CD14-positive monocyte (primary cell): Measurements from ENCODE around the gene ADORA2A. TPM values are rescaled to one million over a fixed set of nuclear protein-coding genes. Genes with fewer than 3 reads are reported as not detected.
A peak's percentile ranks its signal among the peaks of the same experiment; 100 is the strongest.

Experiments
- DNase-seq, 3 donors: peaks; one replicate each; pipeline ENCODE4 v3.0.0-alpha.2; 2011 to 2022
- H2AFZ ChIP-seq: 2 replicates; pipeline ENCODE4 v1.6.0; 2012; ENCODE audit warnings: mild to moderate bottlenecking, low read depth, low read length, inconsistent platforms; ENCODE audit not compliant: insufficient read depth, poor library complexity, severe bottlenecking
- H3K27ac ChIP-seq, 2 donors: 1 replicate in 1 of 2; 2 replicates in 1 of 2; pipeline ENCODE4 v1.5.1; 2012 to 2013; ENCODE audit warnings: low read length in 2 of 2, control low read depth in 1 of 2, inconsistent platforms in 1 of 2, low read depth in 1 of 2, mild to moderate bottlenecking in 1 of 2
- H3K27me3 ChIP-seq, 2 donors: one replicate each; pipeline versions ENCODE4 v1.6.0 to v1.6.1; 2011 to 2013; ENCODE audit warnings: low read length in 2 of 2; ENCODE audit not compliant: control insufficient read depth in 2 of 2, insufficient read depth in 2 of 2
- H3K36me3 ChIP-seq, 2 donors: replicated peaks in 1 of 2; 1 replicate in 1 of 2; 2 replicates in 1 of 2; pipeline versions ENCODE4 v1.5.1 to v1.6.1; 2012 to 2013; ENCODE audit warnings: low read length in 2 of 2, control low read depth in 1 of 2, inconsistent platforms in 1 of 2, mild to moderate bottlenecking in 1 of 2; ENCODE audit not compliant: insufficient read depth in 2 of 2, control insufficient read depth in 1 of 2
- H3K4me1 ChIP-seq, 2 donors: 1 replicate in 1 of 2; 2 replicates in 1 of 2; pipeline versions ENCODE4 v1.5.1 to v1.6.1; 2012 to 2013; ENCODE audit warnings: low read length in 2 of 2, control low read depth in 1 of 2, inconsistent platforms in 1 of 2, mild to moderate bottlenecking in 1 of 2, moderate library complexity in 1 of 2; ENCODE audit not compliant: insufficient read depth in 2 of 2, control insufficient read depth in 1 of 2
- H3K4me2 ChIP-seq: replicated peaks from 2 replicates; pipeline ENCODE3; 2012; ENCODE audit warnings: low read length, moderate library complexity, mild to moderate bottlenecking; ENCODE audit not compliant: poor library complexity, severe bottlenecking; ENCODE audit errors: extremely low read depth
- H3K4me3 ChIP-seq, 3 experiments: fragments of 200-600 bp in 1 of 3; sonication (generic) in 1 of 3; replicated peaks in 1 of 3; 1 replicate in 2 of 3; 2 replicates in 1 of 3; pipeline ENCODE4 v1.5.1; 2011 to 2013; ENCODE audit warnings: low read length in 3 of 3, mild to moderate bottlenecking in 3 of 3, control low read depth in 2 of 3, low read depth in 2 of 3, inconsistent platforms in 1 of 3, moderate library complexity in 1 of 3
- H3K79me2 ChIP-seq: 2 replicates; pipeline ENCODE4 v1.6.0; 2012; ENCODE audit warnings: mild to moderate bottlenecking, control low read depth, inconsistent platforms, low read length, moderate library complexity; ENCODE audit not compliant: insufficient read depth
- H3K9ac ChIP-seq: 2 replicates; pipeline ENCODE4 v1.6.0; 2017; ENCODE audit warnings: low read length, mild to moderate bottlenecking; ENCODE audit not compliant: insufficient read depth, poor library complexity, severe bottlenecking
- H3K9me3 ChIP-seq, 2 donors: replicated peaks in 1 of 2; 1 replicate in 1 of 2; 2 replicates in 1 of 2; pipeline versions ENCODE4 v1.5.1 to v1.6.1; 2012 to 2013; ENCODE audit warnings: low read length in 2 of 2, control low read depth in 1 of 2; ENCODE audit not compliant: control insufficient read depth in 1 of 2, insufficient read depth in 1 of 2
- H4K20me1 ChIP-seq: 2 replicates; pipeline ENCODE4 v1.6.0; 2012; ENCODE audit warnings: mild to moderate bottlenecking, low read length, control low read depth, moderate library complexity; ENCODE audit not compliant: insufficient read depth
- H3K27ac Mint-ChIP-seq, 7 donors: one replicate each; pipeline ENCODE4 v1.8.0; 2020; ENCODE audit warnings: mild to moderate bottlenecking in 7 of 7, mixed read lengths in 7 of 7, moderate library complexity in 6 of 7, inconsistent platforms in 2 of 7
- H3K27me3 Mint-ChIP-seq, 3 donors: one replicate each; pipeline ENCODE4 v1.8.0; 2021 to 2022; ENCODE audit warnings: low read depth in 3 of 3, mild to moderate bottlenecking in 3 of 3, mixed read lengths in 3 of 3, moderate library complexity in 3 of 3, inconsistent platforms in 1 of 3
- H3K36me3 Mint-ChIP-seq, 2 donors: one replicate each; pipeline ENCODE4 v1.8.0; 2020; ENCODE audit warnings: mixed read lengths in 2 of 2, inconsistent platforms in 1 of 2, mild to moderate bottlenecking in 1 of 2
- H3K4me1 Mint-ChIP-seq: one replicate; pipeline ENCODE4 v1.8.0; 2020; ENCODE audit warnings: mild to moderate bottlenecking, mixed read lengths
- H3K4me3 Mint-ChIP-seq, 2 donors: one replicate each; pipeline ENCODE4 v1.8.0; 2020; ENCODE audit warnings: mild to moderate bottlenecking in 2 of 2, mixed read lengths in 2 of 2, moderate library complexity in 1 of 2
- H3K9me3 Mint-ChIP-seq, 7 donors: one replicate each; pipeline ENCODE4 v1.8.0; 2020 to 2022; ENCODE audit warnings: mixed read lengths in 7 of 7, mild to moderate bottlenecking in 6 of 7, moderate library complexity in 6 of 7, inconsistent platforms in 2 of 7
- WGBS: methylation state at CpG from one replicate; pipeline ENCODE4 v1.1.5; 2013; ENCODE audit warnings: missing lambda C conversion rate; ENCODE audit not compliant: insufficient coverage; 5-methylcytosine and 5-hydroxymethylcytosine counted together
- intact Hi-C, 2 donors: fragments of 100-400 bp; cut with micrococcal nuclease; formaldehyde crosslinking; loops; one replicate each; pipeline versions ENCODE4 v1.15.0 to v1.15.1; 2023
- polyA plus RNA-seq, 3 donors: library from polyadenylated mRNA; depleted of rRNA in 1 of 3; unstranded in 2 of 3; stranded (reverse) in 1 of 3; fragments of 300-500 nt in 2 of 3; fragments of >200 nt in 1 of 3; fragmentation: Illumina TruSeq in 2 of 3; gene quantifications; 1 replicate in 2 of 3; 2 replicates in 1 of 3; pipeline ENCODE4 v1.2.3, GENCODE V29; 2012 to 2021
- TF ChIP-seq, protein P1 (sequence below): fragments of 200-600 bp; IDR thresholded peaks from one replicate; pipeline ENCODE4 v1.8.0; 2022; ENCODE audit warnings: antibody characterized with exemption, mild to moderate bottlenecking

The ADORA2A gene
- polyA plus RNA-seq, 3 donors = 5.8 to 10.2 (median 6.5) TPM

GRCh38 chr22:24434471-24435322 lies 7.3 kb downstream of the ADORA2A start:
- peak overlapping the region; percentile 98 to 99 for H3K27ac ChIP-seq
- peak overlapping the region in 1 of 3 experiments; percentile 45 for H3K4me3 ChIP-seq
- H3K36me3 ChIP-seq = peaks cover 0 to 17% of the 10 kb centered on the region in 2 donors
- H3K27ac Mint-ChIP-seq = peak overlapping the region; percentile 98 to 100 (median 100)
- H3K79me2 ChIP-seq = peaks cover 78% of the 10 kb centered on the region
- no peaks in the 10 kb centered on the region for H4K20me1 ChIP-seq
- no peaks in the 10 kb centered on the region for H3K9me3 ChIP-seq
- no peak overlapping the region for H2AFZ ChIP-seq
- intact Hi-C loops = loop anchor here (1.0 to 5.0 kb wide), 7 partner anchors 32 to 107 kb away; no protein-coding TSS in a partner anchor
- H3K4me3 Mint-ChIP-seq = peak overlapping the region; percentile 63 to 81
- H3K9me3 Mint-ChIP-seq = no peaks in the 10 kb centered on the region
- H3K9ac ChIP-seq = peak overlapping the region; percentile 72
- peaks cover 0 to 2% (median 0%) of the 10 kb centered on the region in 3 donors for H3K27me3 Mint-ChIP-seq
- peaks cover 87% of the 10 kb centered on the region for H3K4me1 Mint-ChIP-seq
- peaks cover 32 to 54% of the 10 kb centered on the region in 2 donors for H3K36me3 Mint-ChIP-seq
- TF ChIP-seq, protein P1, sequence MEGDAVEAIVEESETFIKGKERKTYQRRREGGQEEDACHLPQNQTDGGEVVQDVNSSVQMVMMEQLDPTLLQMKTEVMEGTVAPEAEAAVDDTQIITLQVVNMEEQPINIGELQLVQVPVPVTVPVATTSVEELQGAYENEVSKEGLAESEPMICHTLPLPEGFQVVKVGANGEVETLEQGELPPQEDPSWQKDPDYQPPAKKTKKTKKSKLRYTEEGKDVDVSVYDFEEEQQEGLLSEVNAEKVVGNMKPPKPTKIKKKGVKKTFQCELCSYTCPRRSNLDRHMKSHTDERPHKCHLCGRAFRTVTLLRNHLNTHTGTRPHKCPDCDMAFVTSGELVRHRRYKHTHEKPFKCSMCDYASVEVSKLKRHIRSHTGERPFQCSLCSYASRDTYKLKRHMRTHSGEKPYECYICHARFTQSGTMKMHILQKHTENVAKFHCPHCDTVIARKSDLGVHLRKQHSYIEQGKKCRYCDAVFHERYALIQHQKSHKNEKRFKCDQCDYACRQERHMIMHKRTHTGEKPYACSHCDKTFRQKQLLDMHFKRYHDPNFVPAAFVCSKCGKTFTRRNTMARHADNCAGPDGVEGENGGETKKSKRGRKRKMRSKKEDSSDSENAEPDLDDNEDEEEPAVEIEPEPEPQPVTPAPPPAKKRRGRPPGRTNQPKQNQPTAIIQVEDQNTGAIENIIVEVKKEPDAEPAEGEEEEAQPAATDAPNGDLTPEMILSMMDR = no peak
- peak overlapping the region; percentile 67 for H3K4me2 ChIP-seq
- WGBS = 46% methylated on average over 13 of the region's 16 CpGs
- DNase-seq = peak; percentile 80 to 92 (median 87)
- H3K4me1 ChIP-seq = peaks cover 70 to 99% of the 10 kb centered on the region in 2 donors
- no peaks in the 10 kb centered on the region for H3K27me3 ChIP-seq

GRCh38 chr22:24435323-24435645 lies 7.9 kb downstream of the ADORA2A start:
- Mint-ChIP-seq H3K4me3 (peak overlapping the region; percentile 63 to 81), H3K9me3 (no peaks in the 10 kb centered on the region), H3K36me3 (peaks cover 32 to 55% of the 10 kb centered on the region in 2 donors), H3K4me1 (peaks cover 86% of the 10 kb centered on the region), H3K27me3 (peaks cover 0 to 2% (median 0%) of the 10 kb centered on the region in 3 donors), H3K27ac (peak overlapping the region; percentile 98 to 100 (median 100))
- no peaks in the 10 kb centered on the region for H4K20me1 ChIP-seq
- H3K4me2 ChIP-seq = peak overlapping the region; percentile 67
- H2AFZ ChIP-seq = no peak overlapping the region
- no CpG with 5 or more reads among the region's 2 CpGs for WGBS
- H3K27me3 ChIP-seq = no peaks in the 10 kb centered on the region
- H3K27ac ChIP-seq = peak overlapping the region; percentile 98 to 99
- H3K9me3 ChIP-seq = no peaks in the 10 kb centered on the region
- peaks cover 70 to 99% of the 10 kb centered on the region in 2 donors for H3K4me1 ChIP-seq
- peak overlapping the region in 1 of 3 experiments; percentile 45 for H3K4me3 ChIP-seq
- peaks cover 74% of the 10 kb centered on the region for H3K79me2 ChIP-seq
- TF ChIP-seq, protein P1 = no peak
- intact Hi-C loops = loop anchor here (2.0 to 5.0 kb wide), 4 partner anchors 32 to 78 kb away; no protein-coding TSS in a partner anchor
- DNase-seq = no peak
- H3K36me3 ChIP-seq = peaks cover 0 to 17% of the 10 kb centered on the region in 2 donors
- H3K9ac ChIP-seq = peak overlapping the region; percentile 72
